ENCODE measurements around the gene TLE3. TPM values are rescaled to one million over a fixed set of nuclear protein-coding genes. Genes with fewer than 3 reads are reported as not detected.

Gene TLE3
- polyA plus RNA-seq, 1 experiment = 3.7 TPM

DNA sequence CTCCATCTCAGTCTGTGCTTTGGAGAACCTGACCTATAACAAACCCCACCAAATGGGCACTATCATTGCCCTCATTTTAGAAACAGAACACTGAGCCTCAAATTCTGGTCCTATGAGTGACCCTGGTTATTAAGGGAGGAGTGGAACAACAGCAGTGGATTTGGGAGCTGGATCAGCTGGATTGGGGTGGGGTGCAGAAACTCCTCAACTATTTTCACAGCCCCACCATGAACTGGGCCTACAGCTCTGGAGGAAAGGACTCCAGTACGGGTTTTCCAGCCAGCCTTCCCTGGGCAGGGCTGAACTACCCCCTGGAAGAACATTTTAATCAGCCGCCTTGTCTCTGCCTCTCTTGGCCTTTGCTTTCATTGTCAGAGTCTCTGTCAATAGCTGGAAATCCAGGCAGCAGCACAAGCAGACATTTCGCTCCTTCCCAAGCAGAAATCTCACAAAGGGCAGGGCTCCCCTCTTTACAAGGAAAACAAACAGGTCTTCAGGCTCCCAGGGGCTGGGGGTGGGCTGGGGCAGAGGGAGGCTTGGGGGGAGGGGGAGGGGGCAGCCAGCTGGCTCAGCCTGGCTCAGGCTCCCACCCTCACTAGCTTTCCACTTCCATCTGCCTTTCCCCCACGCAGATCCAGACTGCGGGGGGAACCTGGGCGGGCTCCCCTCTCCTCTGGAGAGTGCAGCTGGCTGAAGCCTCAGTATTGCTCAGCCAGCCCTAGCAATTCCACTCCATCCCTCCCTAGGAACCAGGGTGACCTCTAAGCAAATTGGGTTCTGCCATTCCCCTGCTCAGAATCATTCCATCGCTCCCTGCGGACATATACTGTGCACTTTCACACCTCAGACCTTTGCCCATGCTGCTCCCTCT is 13.7 kb upstream of the TLE3 start:
- Histone ChIP-seq H3K36me3 (ENCODE audit: control insufficient read depth, insufficient read depth, low read length) (no peaks in the 10 kb centered on the region), H3K4me3 (ENCODE audit: low read depth, low read length) (no peak overlapping the region), H3K27me3 (ENCODE audit: control insufficient read depth, insufficient read depth, low read length) (peaks cover 19% of the 10 kb centered on the region)
- TF ChIP-seq, protein P1, sequence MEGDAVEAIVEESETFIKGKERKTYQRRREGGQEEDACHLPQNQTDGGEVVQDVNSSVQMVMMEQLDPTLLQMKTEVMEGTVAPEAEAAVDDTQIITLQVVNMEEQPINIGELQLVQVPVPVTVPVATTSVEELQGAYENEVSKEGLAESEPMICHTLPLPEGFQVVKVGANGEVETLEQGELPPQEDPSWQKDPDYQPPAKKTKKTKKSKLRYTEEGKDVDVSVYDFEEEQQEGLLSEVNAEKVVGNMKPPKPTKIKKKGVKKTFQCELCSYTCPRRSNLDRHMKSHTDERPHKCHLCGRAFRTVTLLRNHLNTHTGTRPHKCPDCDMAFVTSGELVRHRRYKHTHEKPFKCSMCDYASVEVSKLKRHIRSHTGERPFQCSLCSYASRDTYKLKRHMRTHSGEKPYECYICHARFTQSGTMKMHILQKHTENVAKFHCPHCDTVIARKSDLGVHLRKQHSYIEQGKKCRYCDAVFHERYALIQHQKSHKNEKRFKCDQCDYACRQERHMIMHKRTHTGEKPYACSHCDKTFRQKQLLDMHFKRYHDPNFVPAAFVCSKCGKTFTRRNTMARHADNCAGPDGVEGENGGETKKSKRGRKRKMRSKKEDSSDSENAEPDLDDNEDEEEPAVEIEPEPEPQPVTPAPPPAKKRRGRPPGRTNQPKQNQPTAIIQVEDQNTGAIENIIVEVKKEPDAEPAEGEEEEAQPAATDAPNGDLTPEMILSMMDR (IDR thresholded peaks at IDR 0.05; ENCODE audit: insufficient read depth, low read depth, low read length) = no peak
- ChIA-PET POLR2A (interaction anchor here (0.6 kb wide), 1 partner anchor 14 kb away, joined by 3 read pairs; the partner anchor contains the start of gene TLE3), CTCF (interaction anchor here (2.7 kb wide), 1 partner anchor 10 kb away, joined by 9 read pairs; no protein-coding TSS in a partner anchor)
- DNase-seq (ENCODE audit: low read depth) = no peak

GRCh38 chr15:70109978-70110377 is 12.3 kb upstream of the TLE3 start:
- ChIA-PET CTCF (interaction anchor here (0.9 to 1.4 kb wide), 2 partner anchors 8 to 10 kb away, joined by 3 to 5 read pairs; no protein-coding TSS in a partner anchor), POLR2A (no interaction called here)
- DNase-seq (ENCODE audit: low read depth) = no peak
- peaks cover 21% of the 10 kb centered on the region for H3K27me3 ChIP-seq (ENCODE audit: control insufficient read depth, insufficient read depth, low read length)
- TF ChIP-seq, protein P1 (IDR thresholded peaks at IDR 0.05; ENCODE audit: insufficient read depth, low read depth, low read length) = no peak
- H3K36me3 ChIP-seq (ENCODE audit: control insufficient read depth, insufficient read depth, low read length) = no peaks in the 10 kb centered on the region
- H3K4me3 ChIP-seq (ENCODE audit: low read depth, low read length) = no peak overlapping the region

GRCh38 chr15:70109531-70109930 is 11.8 kb upstream of the TLE3 start:
- TF ChIP-seq, protein P1 (IDR thresholded peaks at IDR 0.05; ENCODE audit: insufficient read depth, low read depth, low read length) = no peak
- Histone ChIP-seq H3K36me3 (ENCODE audit: control insufficient read depth, insufficient read depth, low read length) (no peaks in the 10 kb centered on the region), H3K27me3 (ENCODE audit: control insufficient read depth, insufficient read depth, low read length) (peaks cover 21% of the 10 kb centered on the region), H3K4me3 (ENCODE audit: low read depth, low read length) (no peak overlapping the region)
- DNase-seq (ENCODE audit: low read depth) = no peak
- ChIA-PET POLR2A (no interaction called here), CTCF (interaction anchor here (1.4 kb wide), 1 partner anchor 8 kb away, joined by 3 read pairs; no protein-coding TSS in a partner anchor)

DNA sequence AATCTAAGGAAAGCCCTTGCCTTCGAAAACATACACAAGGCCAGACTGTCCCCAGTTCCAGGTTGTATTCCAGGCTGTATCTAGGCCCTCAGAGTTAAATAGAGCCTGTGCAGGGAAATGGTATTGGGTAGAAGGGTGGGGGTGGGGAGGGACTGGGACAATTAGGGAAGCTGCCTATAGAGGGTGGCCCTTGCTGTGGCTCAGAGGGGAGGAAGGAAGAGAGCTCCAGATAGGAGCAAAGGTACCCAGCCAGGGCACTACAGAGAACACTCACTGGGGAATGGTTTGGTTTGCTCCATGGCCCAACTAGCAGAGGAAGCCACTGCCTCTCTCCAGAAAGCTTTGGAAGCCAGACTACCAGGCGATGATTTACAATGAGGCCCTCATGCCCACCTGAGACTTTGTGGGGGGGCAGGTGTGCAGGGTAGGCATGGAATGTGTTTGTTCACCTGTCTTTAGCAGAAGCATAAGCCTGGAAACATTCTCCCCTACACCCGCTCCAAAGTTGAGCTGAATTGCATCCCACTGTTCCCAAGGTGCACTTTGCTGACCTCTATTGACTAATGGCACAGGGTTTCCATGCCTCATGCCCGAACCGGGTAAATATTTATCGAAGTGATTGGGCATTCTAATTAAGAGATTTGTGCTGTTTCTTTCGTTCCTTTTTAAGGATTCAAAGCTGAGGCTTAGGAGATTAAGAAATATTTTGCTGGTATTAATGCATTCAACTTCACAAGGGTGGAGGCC is 6.3 kb upstream of the TLE3 start:
- DNase-seq (ENCODE audit: low read depth) = no peak
- Histone ChIP-seq H3K36me3 (ENCODE audit: control insufficient read depth, insufficient read depth, low read length) (no peaks in the 10 kb centered on the region), H3K4me3 (ENCODE audit: low read depth, low read length) (no peak overlapping the region), H3K27me3 (ENCODE audit: control insufficient read depth, insufficient read depth, low read length) (peaks cover 33% of the 10 kb centered on the region)
- TF ChIP-seq, protein P1 (IDR thresholded peaks at IDR 0.05; ENCODE audit: insufficient read depth, low read depth, low read length) = no peak
- CTCF ChIA-PET = no interaction called here
- POLR2A ChIA-PET = no interaction called here

- H3K36me3 ChIP-seq (ENCODE audit: control insufficient read depth, insufficient read depth, low read length) = no peaks in the 10 kb centered on the region
- ChIA-PET POLR2A (no interaction called here), CTCF (interaction anchor here (2.6 kb wide), 1 partner anchor 9 kb away, joined by 9 read pairs; no protein-coding TSS in a partner anchor)
- no peak overlapping the region for H3K4me3 ChIP-seq (ENCODE audit: low read depth, low read length)
- no peak for DNase-seq (ENCODE audit: low read depth)
- TF ChIP-seq, protein P1 (IDR thresholded peaks at IDR 0.05; ENCODE audit: insufficient read depth, low read depth, low read length) = no peak
- peaks cover 33% of the 10 kb centered on the region for H3K27me3 ChIP-seq (ENCODE audit: control insufficient read depth, insufficient read depth, low read length)
Observed at GRCh38 chr15:70102827-70103226, 5.1 kb upstream of the TLE3 start.

All from BJ (cell line).